GM18507 (cell line): Measurements from ENCODE around the gene CDC42EP4.

ENCODE experiments used
- DNase-seq: peaks from one replicate; pipeline ENCODE4 v3.0.0; 2011; ENCODE audit warnings: low read depth; ENCODE audit not compliant: insufficient read length; ENCODE audit errors: extremely low spot score
- FAIRE-seq: peaks from 2 replicates; lab custom pipeline; 2011; peaks lifted over from hg19 to GRCh38; lab: Jason Lieb, UNC

Gene CDC42EP4

GRCh38 chr17:73304971-73305812 is 6.6 kb downstream of the CDC42EP4 start:
- FAIRE-seq (no peak), DNase-seq (no peak)

- DNase-seq: no peak
- FAIRE-seq: no peak
Observed at GRCh38 chr17:73304438-73304837, 7.4 kb downstream of the CDC42EP4 start.

- no peak for DNase-seq
- no peak for FAIRE-seq
Observed at GRCh38 chr17:73302189-73302588, 9.6 kb downstream of the CDC42EP4 start.

- DNase-seq (no peak), FAIRE-seq (no peak)
Observed at GRCh38 chr17:73301369-73301768, 10.4 kb downstream of the CDC42EP4 start.

GRCh38 chr17:73300392-73300791 is 11.4 kb downstream of the CDC42EP4 start:
- FAIRE-seq (no peak), DNase-seq (no peak)

GRCh38 chr17:73297934-73298861 is 13.6 kb downstream of the CDC42EP4 start:
- FAIRE-seq: no peak
- no peak for DNase-seq

- DNase-seq (no peak), FAIRE-seq (no peak)
Observed at GRCh38 chr17:73293480-73293911, 18.3 kb downstream of the CDC42EP4 start.

- no peak for FAIRE-seq
- DNase-seq: no peak
Observed at GRCh38 chr17:73293031-73293430, 18.8 kb downstream of the CDC42EP4 start.

- no peak for FAIRE-seq
Observed at GRCh38 chr17:73292031-73292531, 19.7 kb downstream of the CDC42EP4 start.

GRCh38 chr17:73291260-73291801 is 20.5 kb downstream of the CDC42EP4 start:
- FAIRE-seq (peak; percentile 86), DNase-seq (peak; percentile 65)

More at GRCh38 chr17:73292031-73292531, 19.7 kb downstream of the CDC42EP4 start:
- no peak for DNase-seq

- FAIRE-seq (peak; percentile 29), DNase-seq (no peak)
Observed at GRCh38 chr17:73290399-73291259, 21.2 kb downstream of the CDC42EP4 start.

GRCh38 chr17:73289549-73290254 is 22.1 kb downstream of the CDC42EP4 start:
- no peak for FAIRE-seq
- no peak for DNase-seq

GRCh38 chr17:73288534-73289302 is 23.1 kb downstream of the CDC42EP4 start:
- no peak for FAIRE-seq
- no peak for DNase-seq

- FAIRE-seq (no peak), DNase-seq (no peak)
Observed at GRCh38 chr17:73286863-73287296, 24.9 kb downstream of the CDC42EP4 start.

GRCh38 chr17:73285916-73286862 is 25.6 kb downstream of the CDC42EP4 start:
- no peak for FAIRE-seq
- DNase-seq: no peak

GRCh38 chr17:73285603-73285908 is 26.2 kb downstream of the CDC42EP4 start:
- DNase-seq (no peak), FAIRE-seq (no peak)
